SKM-1 treated with dmso at 0.1 percent for 144 hours (cell line): ENCODE data around the gene PAPPA.

Experiments
- DNase-seq: peaks from one replicate; lab custom pipeline; 2025; ENCODE audit not compliant: unreplicated experiment; lab: John Stamatoyannopoulos, UW

Gene PAPPA

DNA sequence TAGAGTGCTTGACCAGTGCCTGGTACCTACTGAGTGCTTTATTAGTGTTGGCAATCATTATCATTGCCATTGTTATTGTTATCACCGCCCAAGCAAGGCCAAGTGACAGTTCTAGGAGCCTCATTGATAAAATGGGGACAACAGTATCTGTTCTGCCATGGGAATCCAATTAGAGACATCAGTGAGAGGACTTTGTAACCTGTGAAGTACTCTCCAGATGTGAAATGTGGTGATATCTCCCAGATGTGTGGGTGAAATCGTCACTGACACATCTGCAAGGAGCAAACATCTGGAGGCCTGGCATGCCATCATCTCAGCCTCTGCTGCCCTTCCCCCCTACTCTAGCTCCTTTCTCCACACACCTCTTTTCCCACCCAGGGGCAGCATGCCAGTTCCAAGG lies 260.8 kb downstream of the PAPPA start:
- DNase-seq, result no peak

DNA sequence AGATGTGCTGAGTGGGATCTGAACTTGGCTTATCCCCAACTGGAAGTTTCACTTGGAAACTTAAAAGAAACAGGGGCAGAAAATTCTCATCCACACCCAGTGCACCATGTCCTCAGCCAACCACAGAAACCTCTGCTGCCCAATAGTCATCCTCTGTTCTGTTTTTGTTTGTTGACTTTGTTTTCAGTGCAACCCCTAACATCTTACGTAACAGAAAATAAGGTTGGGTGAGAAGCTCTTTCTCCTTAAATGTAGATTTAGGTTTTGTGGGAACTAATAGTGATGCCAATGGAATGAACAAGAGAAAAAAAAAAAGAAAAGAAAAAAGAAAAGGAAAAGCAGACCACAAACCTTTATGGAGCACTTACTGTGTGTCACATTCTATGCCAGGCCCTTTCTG lies 262.8 kb downstream of the PAPPA start:
- no peak for DNase-seq

DNA sequence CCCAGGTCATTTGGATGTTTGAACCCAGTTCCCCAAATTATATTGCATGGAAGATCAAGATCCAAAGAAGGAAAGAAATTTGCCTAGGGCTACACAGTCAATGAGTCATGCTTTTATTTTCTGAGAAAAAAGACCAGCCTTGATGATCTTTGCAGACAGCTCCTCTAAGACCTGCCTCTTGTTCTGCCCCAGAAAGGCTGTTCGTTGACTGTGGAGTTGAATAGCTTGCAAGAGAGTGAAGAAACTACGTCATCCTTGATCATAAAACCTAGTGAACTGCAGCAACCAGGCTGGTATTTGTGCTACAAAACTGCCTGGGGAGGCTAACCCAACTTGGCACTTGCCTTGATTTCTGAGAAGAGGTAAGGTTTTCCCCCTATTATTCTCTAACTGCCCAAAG lies 263.9 kb downstream of the PAPPA start:
- DNase-seq, result no peak

DNA sequence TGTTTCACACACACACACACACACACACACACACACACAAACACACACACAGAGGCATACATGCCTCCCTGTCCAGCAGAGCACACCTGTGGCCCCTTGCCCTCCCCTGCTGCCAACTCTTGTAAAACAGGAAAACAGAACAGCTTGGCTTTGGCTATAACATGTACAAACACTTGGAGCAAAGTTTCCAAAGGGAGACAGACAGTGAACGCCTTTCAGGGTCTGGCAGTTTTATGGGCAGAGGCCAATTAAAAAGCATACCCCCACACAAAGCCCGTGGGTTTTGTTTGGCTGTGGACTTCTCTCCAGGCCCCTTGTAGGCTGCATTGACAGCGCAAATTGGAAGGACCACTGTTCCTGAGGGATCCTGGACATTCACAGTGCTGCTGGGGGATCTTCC lies 265.6 kb downstream of the PAPPA start:
- no peak for DNase-seq

DNA sequence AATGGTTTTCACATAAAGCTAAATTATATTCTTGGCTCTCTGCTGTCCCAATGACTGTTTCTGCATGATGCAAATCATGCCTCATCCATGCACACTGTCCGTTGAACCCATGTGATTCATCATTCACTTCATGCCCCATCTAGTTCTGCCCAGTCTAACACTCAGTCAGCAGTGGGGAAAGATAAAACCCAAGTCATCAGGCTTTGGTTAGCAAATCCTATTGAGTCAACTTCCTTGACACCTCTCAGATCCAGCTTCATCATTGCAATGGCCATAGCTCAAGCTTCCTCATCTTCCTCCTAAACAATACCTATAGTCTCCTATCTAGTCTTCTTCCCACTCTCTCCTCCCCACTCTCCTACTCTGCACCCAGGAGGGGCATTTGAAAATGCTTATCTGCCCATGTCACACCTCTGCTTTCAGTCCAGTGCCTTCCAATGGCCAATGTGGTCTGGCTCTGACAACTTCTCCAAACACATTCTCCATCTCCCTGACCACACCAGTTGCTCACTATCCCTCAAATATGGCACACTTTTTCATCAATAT lies 267.5 kb downstream of the PAPPA start:
- DNase-seq, result no peak

DNA sequence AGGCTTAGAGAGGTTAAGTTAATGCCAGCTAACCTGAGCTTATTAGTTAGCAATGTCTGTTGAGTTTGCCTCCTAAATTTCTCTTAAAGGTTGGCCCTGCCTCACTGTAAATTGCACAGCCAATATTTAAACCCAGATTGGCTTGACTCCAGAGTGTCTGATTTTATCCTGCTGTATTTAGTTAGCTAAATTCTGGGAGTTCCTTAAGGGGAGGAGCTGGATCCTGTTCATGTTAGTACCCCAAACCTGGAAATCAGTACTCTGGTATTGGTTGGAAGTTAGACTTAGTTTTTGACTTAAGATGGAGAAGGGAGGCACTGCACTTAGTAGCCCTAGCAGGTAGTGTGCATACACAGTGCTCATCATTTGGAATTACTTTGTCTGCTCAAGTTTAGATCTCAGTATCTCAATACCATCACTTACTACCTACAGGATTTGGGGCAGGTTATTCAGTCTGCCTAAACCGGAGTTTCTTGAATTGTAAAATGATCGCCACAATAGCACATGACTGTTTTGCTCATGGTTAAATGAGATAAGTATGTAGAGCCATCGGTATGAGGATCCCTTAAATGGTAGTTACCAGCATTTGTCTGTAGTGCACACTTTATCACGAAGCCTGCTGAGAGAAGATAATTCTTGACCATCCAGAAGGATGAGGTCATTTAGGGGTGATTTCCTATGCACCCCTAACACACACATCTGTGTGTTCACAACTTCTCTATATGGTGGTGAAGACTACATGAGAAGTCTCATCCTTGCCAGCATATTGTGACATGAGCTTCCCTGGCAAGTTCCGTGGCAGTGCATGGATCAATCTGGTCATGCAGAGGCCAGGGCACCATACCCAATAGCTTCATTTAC lies 268.8 kb downstream of the PAPPA start:
- no peak for DNase-seq

DNA sequence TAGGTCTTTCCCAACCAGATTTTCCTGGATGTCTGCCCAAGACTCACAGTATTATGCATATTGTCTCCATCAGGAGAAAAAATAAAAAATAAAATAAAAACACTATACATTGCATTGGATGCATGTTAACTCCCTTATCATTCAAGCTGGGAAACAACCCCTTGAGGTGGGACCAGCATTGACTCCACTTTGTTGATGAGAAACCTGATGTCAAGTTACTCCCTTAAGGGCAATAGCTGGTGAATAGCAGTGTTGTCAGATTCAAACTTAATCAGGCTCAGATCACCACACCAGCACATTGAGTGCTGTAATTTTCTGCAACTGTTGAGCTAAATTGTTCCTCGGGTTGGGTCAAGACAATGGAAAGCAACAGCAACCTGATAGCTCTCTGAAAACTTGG lies 269.6 kb downstream of the PAPPA start:
- DNase-seq, result no peak

DNA sequence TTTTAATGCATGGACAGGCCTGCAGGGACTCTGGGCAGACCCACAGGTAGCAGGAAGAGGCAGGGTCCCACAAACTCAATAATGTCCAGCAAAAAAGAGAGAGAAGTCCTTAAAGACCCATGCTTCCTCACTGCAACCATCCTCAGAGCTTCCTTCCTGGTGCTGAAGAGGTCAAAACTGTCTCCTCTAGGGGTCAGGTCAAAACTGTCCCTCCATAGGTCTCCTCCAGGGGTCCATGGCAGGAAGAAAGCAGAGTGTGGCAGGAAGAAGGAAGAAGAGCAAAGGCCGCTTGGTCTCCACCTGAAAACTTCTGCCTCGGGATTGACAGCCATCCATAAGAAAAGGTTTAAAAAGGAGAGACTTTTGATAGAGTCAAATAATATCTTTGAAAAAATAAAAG lies 271.7 kb downstream of the PAPPA start:
- no peak for DNase-seq

DNA sequence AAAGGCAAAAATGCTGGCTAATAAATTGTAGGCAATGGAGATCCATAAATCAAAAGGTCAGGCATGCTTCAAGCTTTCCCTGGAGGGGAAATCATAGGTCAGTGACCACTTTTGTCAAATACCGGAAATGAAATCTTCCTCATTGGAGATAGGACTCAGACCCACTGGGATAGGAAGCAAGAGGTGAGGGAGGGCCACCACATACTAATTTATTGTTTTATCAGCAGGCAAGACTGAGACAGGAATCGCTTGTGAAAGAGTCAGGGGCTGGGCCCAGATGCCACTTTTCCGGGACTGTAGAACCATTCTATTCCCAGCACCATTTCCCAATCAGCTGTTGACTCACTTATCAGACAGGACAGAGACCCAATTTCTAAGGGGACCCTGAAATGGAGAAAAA lies 277.3 kb downstream of the PAPPA start:
- DNase-seq, result no peak

DNA sequence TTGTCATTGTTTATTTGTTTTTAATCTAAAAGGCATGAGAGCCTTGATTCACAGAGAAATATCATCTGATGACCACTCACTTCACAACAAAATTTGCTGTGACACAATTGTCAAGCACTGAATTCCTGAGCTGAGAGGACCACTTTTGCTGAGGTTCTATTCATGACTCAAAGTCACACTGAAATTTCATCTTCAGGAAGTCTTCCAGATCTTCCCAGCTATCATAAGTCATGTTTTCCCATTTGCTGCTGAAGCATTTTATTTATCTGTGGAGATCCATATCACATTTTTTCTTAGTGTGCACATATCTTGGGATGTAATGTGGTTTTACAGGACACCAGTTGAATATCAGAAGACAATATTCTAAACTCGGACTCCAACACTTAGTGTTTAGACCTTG lies 278.5 kb downstream of the PAPPA start:
- DNase-seq, result no peak

DNA sequence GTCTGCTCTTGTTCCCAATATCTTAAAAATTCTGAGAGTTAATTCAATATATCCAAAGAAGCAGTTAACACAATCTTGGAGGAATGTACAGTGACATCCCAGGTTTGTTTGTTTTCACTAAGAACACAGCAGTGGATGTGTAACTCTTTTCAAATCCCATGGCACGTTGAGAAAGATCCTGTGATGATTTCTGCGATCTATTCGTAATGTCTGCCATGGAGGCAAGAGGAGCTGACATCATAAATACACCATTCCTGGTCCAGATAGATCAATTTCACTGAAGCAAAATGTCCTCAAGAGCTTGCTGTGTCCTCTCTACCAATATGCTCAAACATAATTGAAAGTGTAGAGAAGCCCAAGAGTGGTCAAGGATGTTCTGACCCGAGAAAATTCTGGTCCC lies 280.7 kb downstream of the PAPPA start:
- no peak for DNase-seq

DNA sequence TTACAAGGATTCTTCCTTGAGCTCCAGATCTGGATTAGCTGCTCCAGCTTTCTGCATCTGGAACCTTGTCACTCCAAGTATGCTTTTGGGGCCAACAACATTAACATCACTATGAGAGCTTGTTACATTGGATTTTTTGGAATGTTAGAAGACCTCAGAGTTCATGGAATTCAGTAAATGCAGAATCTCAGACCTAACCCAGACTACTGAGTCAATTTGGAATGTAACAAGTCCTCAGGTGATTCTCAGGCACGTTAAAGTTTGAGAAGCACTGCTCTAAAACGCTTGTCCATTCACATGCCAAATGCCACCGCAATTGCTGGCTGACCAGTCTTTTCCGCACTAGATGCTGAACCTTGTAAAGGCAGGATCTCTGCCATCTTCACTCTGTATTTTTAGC lies 282.1 kb downstream of the PAPPA start:
- DNase-seq, result no peak

DNA sequence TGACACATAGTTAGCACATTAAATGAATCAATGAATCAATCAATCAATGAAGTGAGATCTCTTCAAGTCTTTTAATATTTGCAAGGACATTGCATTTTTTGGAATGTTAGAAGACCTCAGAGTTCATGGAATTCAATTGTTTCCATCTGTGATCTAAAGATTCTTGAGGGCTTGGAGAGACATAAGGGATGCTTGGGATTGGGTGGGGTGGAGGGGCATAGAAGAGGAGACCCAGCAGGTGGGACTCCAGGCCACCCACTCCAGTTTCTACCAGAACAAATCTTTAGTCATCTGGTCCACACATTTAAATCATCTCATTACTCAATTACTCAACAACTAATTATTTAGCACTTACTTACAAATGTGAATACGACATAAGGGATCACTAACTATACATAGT lies 282.5 kb downstream of the PAPPA start:
- DNase-seq, result no peak

DNA sequence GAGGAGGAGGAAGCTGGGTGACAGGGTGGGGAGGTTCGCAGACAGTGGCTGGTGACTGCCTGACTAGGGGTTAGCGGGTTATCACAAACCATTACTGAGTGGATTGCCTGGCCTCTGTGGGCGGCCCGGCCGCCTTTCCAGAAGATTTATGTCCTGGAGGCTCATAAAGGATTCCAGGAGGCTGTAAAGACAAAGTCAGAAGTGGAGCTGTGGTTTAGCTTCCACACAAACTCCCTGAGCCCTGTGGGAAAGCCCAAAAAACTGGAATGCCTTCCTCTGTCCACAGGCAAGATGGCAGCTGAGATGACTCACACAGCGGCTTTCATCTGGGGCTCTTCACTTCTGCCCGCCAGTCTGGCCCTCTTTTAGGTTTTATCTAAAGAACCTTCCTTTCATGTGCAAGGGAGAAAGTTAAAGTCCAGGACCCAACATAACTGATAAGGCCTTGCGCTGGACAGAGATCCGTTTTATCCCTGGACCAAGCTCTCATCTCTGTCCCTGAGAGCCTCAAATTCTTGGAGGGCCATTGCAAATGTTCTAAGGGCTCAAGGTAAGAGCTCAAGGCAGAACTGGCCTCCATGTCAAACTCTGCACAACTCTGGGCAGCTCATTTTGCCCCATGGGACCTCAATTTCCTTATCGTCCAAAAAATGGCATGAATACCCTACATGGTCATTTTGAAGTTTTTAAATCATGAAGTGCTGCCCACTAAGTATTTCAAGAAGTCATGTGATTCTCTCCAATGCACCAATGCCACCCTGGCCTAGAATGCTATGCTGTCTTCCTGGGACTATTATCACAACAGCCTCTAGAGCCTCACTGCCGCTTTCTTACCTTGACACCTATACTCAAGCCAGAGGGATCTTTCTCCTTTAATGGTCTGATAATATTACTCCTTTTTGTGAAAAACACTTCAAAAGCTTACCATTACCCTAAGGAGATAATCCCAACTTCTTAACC lies 284.1 kb downstream of the PAPPA start:
- no peak for DNase-seq

DNA sequence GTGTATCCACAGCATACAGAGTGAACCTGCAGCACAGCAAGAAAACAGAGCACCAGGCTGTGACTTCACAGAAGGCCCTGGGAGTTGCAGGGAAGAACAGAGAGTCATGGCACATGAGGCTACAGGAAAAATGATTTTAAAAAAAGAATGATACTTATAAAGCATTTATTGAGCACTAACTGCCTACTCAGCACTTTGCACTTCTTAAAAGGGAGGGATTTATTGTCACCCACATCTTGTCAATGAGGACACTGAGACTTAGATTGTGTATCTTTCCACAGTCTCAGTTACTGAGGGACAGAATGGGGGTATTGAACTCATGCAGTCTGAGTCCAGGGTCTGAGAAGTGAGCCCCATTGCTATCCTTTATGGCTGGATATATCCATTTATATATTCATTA lies 288.9 kb downstream of the PAPPA start:
- DNase-seq, result no peak

DNA sequence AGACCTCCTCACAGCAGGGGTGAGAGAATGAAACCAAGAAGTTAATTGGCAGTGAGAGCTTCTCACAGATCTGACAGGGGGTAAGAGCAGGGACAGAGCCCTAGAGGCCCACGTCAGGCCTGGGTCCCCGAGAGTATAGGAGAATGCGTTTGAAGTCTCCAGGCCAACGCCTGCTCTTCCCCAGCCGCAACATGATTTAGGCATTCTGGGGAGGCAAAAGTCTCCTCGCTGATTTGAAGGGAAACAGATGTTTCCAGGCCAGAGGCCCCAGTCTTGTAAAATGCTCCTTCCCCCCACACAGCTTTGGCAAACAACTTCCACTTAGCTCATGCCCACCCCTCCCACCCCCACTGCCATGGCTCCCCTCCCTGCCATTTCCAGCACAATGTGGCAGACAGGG lies 294.3 kb downstream of the PAPPA start:
- DNase-seq, result no peak

DNA sequence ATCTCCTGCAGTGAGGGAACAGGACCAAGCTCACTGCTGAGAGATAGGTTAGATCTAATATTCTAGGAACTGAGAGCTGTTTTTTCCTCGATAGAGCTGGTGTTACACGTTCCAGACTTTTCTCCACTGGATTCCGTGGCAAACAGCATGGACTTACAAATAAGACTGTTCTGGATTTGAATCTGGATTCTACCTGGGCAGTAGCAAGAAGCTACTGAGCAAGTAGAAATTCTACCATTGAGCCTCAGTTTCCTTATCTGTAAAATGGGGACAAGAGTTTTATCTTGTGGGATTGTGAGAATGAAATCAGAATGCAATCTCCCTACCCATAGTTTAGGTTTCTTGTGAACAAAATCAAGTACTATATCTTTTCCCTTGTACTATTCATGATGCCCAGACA lies 294.8 kb downstream of the PAPPA start:
- no peak for DNase-seq

DNA sequence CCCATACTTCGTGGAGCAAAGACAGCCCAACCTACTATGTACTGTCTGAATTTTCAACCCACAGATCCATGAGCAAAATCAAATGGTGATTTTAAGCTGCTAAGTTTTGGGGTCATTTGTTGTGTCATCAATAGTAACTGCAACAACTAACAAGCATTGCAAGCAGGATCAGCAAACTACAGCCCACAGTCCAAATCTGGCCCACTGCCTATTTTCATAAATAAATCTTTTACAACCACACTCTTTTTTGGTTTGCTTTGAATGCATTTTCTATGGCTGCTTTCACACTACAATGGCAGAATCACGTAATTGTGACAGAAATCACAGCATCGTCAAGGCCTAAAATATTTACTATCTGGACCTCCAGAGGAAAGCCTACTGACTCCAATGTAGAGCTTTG lies 296.4 kb downstream of the PAPPA start:
- DNase-seq, result no peak

DNA sequence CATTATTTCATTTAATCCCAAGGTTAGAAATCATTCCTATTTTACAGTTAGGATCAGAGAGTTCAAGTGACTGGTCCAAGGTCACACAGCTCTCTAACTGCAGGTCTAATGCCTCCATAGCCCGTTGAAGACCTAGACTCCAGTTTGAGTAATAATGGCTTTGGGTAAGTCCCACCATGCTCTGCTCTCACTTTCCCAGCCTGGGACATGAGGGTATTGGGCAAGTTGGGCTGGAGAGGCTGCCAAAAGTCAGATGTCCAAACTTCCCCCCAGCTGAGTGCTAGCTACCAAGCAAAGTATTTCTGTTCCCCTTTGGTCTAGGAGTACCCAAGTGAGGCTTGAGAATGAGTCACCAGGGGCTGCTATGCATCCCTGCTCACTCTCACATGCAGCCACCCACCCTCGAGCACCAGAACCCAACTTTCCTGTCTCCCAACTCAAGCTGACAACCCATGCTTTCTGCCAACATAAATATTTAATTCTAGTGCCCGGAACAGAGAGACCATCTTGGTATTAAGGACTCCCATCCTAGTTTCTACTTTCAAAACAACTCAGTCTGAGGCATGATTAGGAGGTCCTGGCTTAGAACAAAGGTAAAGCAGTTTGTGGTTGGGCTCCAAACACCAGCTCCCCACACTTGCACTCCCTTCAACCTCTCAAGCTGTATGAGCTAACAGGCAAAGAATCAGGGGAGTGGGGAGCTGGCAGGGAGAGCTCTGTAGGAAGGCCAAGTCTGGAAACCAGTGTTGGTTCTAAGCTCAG lies 297.0 kb downstream of the PAPPA start:
- DNase-seq, result no peak

DNA sequence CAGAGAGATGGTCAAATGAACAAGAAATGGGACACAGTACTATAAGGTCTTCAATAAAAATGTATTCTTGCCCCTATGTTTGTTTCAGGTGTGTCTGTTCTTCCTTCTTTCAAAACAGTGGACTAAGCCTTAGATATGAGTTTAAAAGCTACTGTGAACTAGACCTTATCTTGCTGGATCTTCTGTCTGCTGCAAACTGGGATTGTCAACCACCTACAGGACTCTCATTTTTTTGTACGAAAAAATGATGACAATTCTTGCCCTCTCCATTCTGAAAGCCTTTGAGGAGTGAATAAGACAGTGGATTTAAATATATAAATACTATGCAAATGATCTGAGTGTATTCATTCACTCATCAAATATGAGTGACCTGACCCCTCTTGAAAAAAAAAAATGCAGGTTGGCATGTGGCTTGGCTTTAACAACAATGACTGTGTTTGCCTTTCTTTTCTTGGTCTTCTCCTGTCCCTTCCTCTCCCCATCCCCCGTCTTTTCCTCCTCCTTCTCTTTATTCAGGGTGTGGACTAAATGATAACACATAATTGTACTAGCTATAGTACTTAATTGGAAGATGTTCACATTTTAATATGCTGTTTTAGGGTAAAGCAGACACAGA lies 298.0 kb downstream of the PAPPA start:
- no peak for DNase-seq
